ENCODE results near the gene SYNE1. TPM values are rescaled to one million over a fixed set of nuclear protein-coding genes. Genes with fewer than 3 reads are reported as not detected.

The SYNE1 gene
- total and polyA plus RNA-seq, 2 experiments from 2014 or later, result 17.6 to 59.9 TPM

- Histone ChIP-seq H3K79me2 (no peaks in the 10 kb centered on the region), H3K36me3 (replicated peaks; ENCODE audit: insufficient read depth, low read depth) (no peaks in the 10 kb centered on the region), H3K4me2 (no peak overlapping the region), H3K4me3 (no peak overlapping the region), H3K9me3 (ENCODE audit: low read depth) (no peaks in the 10 kb centered on the region), H4K20me1 (ENCODE audit: insufficient read depth, poor library complexity, severe bottlenecking) (no peaks in the 10 kb centered on the region), H3K27ac (no peak overlapping the region), H2AFZ (no peak overlapping the region), H3K4me1 (ENCODE audit: insufficient read depth) (no peaks in the 10 kb centered on the region), H3K27me3 (no peaks in the 10 kb centered on the region), H3K9me2 (replicated peaks; ENCODE audit: insufficient read depth) (no peaks in the 10 kb centered on the region)
- 72% methylated on average over 8 of the region's 8 CpGs for WGBS (ENCODE audit: low lambda C conversion rate, missing lambda C conversion rate)
- TF ChIP-seq EZH2 (IDR thresholded peaks at IDR 0.05; ENCODE audit: borderline replicate concordance) (no peak), EZH2phosphoT487 (IDR thresholded peaks at IDR 0.05; ENCODE audit: low read depth, severe bottlenecking, unreplicated experiment) (no peak), CTCF (IDR thresholded peaks at IDR 0.05; ENCODE audit: poor library complexity) (no peak)
- DNase-seq (ENCODE audit: low spot score), result no peak
These were observed 509.6 kb downstream of the SYNE1 start for GRCh38 chr6:152127432-152128165.

- no peaks in the 10 kb centered on the region for H3K36me3 ChIP-seq (replicated peaks; ENCODE audit: insufficient read depth, low read depth)
- H3K27ac ChIP-seq, result no peak overlapping the region
- TF ChIP-seq CTCF (IDR thresholded peaks at IDR 0.05; ENCODE audit: poor library complexity) (peak; percentile 77), EZH2 (IDR thresholded peaks at IDR 0.05; ENCODE audit: borderline replicate concordance) (no peak), EZH2phosphoT487 (IDR thresholded peaks at IDR 0.05; ENCODE audit: low read depth, severe bottlenecking, unreplicated experiment) (no peak)
These were observed 512.6 kb downstream of the SYNE1 start for GRCh38 chr6:152124429-152125074.

GRCh38 chr6:152123076-152123475 lies 514.1 kb downstream of the SYNE1 start:
- Histone ChIP-seq H3K9me2 (replicated peaks; ENCODE audit: insufficient read depth) (no peaks in the 10 kb centered on the region), H3K4me2 (no peak overlapping the region), H3K4me3 (no peak overlapping the region), H3K36me3 (replicated peaks; ENCODE audit: insufficient read depth, low read depth) (no peaks in the 10 kb centered on the region), H3K27ac (no peak overlapping the region), H4K20me1 (ENCODE audit: insufficient read depth, poor library complexity, severe bottlenecking) (no peaks in the 10 kb centered on the region), H3K9me3 (ENCODE audit: low read depth) (no peaks in the 10 kb centered on the region), H3K79me2 (no peaks in the 10 kb centered on the region), H3K4me1 (ENCODE audit: insufficient read depth) (no peaks in the 10 kb centered on the region), H3K27me3 (no peaks in the 10 kb centered on the region), H2AFZ (no peak overlapping the region)
- no peak for DNase-seq (ENCODE audit: low spot score)
- 87% methylated on average over 3 of the region's 3 CpGs for WGBS (ENCODE audit: low lambda C conversion rate, missing lambda C conversion rate)
- TF ChIP-seq EZH2 (IDR thresholded peaks at IDR 0.05; ENCODE audit: borderline replicate concordance), result no peak
- no peak for TF ChIP-seq EZH2phosphoT487 (IDR thresholded peaks at IDR 0.05; ENCODE audit: low read depth, severe bottlenecking, unreplicated experiment)
- no peak for TF ChIP-seq CTCF (IDR thresholded peaks at IDR 0.05; ENCODE audit: poor library complexity)

More at GRCh38 chr6:152124429-152125074, 512.6 kb downstream of the SYNE1 start:
- Histone ChIP-seq H2AFZ (no peak overlapping the region), H3K9me2 (replicated peaks; ENCODE audit: insufficient read depth) (no peaks in the 10 kb centered on the region), H3K4me3 (no peak overlapping the region), H3K9me3 (ENCODE audit: low read depth) (no peaks in the 10 kb centered on the region), H3K27me3 (no peaks in the 10 kb centered on the region), H3K4me1 (ENCODE audit: insufficient read depth) (no peaks in the 10 kb centered on the region), H4K20me1 (ENCODE audit: insufficient read depth, poor library complexity, severe bottlenecking) (no peaks in the 10 kb centered on the region), H3K4me2 (no peak overlapping the region), H3K79me2 (no peaks in the 10 kb centered on the region)
- peak; percentile 54 for DNase-seq (ENCODE audit: low spot score)
- 60% methylated on average over 3 of the region's 3 CpGs for WGBS (ENCODE audit: low lambda C conversion rate, missing lambda C conversion rate)
